ENCODE data around the gene TMC1.

DNA sequence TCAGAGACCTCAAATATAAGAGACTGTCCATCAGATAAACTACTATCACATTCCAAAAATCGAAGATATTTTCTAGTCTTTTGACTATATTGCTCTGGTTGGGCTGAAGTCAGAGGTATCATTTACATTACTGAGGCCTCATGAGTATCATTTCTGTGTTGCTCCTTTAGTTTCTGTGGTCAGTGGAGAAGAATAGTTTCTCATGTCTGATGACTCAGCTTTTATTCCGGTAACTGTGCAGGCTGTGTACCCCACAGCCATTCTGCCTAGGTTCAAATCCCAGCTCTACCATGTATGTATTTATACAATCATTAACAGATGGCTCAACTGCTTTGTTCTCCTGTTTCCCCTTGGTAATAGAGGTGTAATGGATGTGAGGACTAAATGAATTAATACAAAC, 252.2 kb downstream of the TMC1 start:
- TF ChIP-seq ZFP1 (CRISPR knock-in tag; IDR thresholded peaks at IDR 0.05) (no peak), ZBTB26 (CRISPR knock-in tag; IDR thresholded peaks at IDR 0.05; ENCODE audit: borderline replicate concordance) (no peak), TCF12 (IDR thresholded peaks at IDR 0.05) (no peak), TCF12 (CRISPR knock-in tag; IDR thresholded peaks at IDR 0.05) (no peak), HNRNPL (IDR thresholded peaks at IDR 0.05; ENCODE audit: low read depth, low read length) (no peak), EZH2 (conservative IDR thresholded peaks at IDR 0.05; ENCODE audit: low read depth, low read length) (no peak), ZNF329 (CRISPR knock-in tag; IDR thresholded peaks at IDR 0.05; ENCODE audit: low read depth) (no peak), MYC (CRISPR knock-in tag; IDR thresholded peaks at IDR 0.05; ENCODE audit: borderline replicate concordance) (no peak), ZC3H4 (CRISPR knock-in tag; IDR thresholded peaks at IDR 0.05; ENCODE audit: borderline replicate concordance) (no peak), NFE2L2 (IDR thresholded peaks at IDR 0.05; ENCODE audit: low read length) (no peak), YY1 (IDR thresholded peaks at IDR 0.05; ENCODE audit: insufficient read depth, insufficient replicate concordance, low read depth, low read length) (no peak), MXI1 (IDR thresholded peaks at IDR 0.05; ENCODE audit: borderline replicate concordance, low read depth, low read length) (no peak)
- TF ChIP-seq, protein P1, sequence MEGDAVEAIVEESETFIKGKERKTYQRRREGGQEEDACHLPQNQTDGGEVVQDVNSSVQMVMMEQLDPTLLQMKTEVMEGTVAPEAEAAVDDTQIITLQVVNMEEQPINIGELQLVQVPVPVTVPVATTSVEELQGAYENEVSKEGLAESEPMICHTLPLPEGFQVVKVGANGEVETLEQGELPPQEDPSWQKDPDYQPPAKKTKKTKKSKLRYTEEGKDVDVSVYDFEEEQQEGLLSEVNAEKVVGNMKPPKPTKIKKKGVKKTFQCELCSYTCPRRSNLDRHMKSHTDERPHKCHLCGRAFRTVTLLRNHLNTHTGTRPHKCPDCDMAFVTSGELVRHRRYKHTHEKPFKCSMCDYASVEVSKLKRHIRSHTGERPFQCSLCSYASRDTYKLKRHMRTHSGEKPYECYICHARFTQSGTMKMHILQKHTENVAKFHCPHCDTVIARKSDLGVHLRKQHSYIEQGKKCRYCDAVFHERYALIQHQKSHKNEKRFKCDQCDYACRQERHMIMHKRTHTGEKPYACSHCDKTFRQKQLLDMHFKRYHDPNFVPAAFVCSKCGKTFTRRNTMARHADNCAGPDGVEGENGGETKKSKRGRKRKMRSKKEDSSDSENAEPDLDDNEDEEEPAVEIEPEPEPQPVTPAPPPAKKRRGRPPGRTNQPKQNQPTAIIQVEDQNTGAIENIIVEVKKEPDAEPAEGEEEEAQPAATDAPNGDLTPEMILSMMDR (CRISPR knock-in tag; IDR thresholded peaks at IDR 0.05): no peak

Measured in HepG2 (cell line).